Chondrocyte (in vitro differentiated cells): ENCODE data around the gene TBC1D30. TPM values are rescaled to one million over a fixed set of nuclear protein-coding genes. Genes with fewer than 3 reads are reported as not detected.
A peak's percentile ranks its signal among the peaks of the same experiment; 100 is the strongest.

Experiments
- DNase-seq: peaks from one replicate; pipeline ENCODE4 v3.0.0; 2021; ENCODE audit warnings: mixed read lengths, low spot score
- H3K27ac Mint-ChIP-seq: one replicate; pipeline ENCODE4 v1.8.0; 2021; ENCODE audit warnings: mild to moderate bottlenecking, moderate library complexity, mixed read lengths; ENCODE audit not compliant: unreplicated experiment
- H3K27me3 Mint-ChIP-seq: 2 replicates; pipeline ENCODE4 v1.8.0; 2021; ENCODE audit warnings: low read depth, mixed read lengths
- H3K36me3 Mint-ChIP-seq: 2 replicates; pipeline ENCODE4 v1.8.0; 2021; ENCODE audit warnings: low read depth, mixed read lengths
- H3K4me1 Mint-ChIP-seq: 2 replicates; pipeline ENCODE4 v1.8.0; 2021; ENCODE audit warnings: low read depth, mild to moderate bottlenecking, mixed read lengths
- H3K4me3 Mint-ChIP-seq: one replicate; pipeline ENCODE4 v1.8.0; 2021; ENCODE audit warnings: mild to moderate bottlenecking, moderate library complexity, mixed read lengths; ENCODE audit not compliant: unreplicated experiment
- H3K9me3 Mint-ChIP-seq: 2 replicates; pipeline ENCODE4 v1.8.0; 2021; ENCODE audit warnings: low read depth, mixed read lengths
- CTCF ChIP-seq: fragments of 200-600 bp; sonication (generic); IDR thresholded peaks from 2 replicates; pipeline ENCODE4 v1.5.0; 2021; ENCODE audit warnings: antibody characterized with exemption, mild to moderate bottlenecking, moderate library complexity
- total RNA-seq: library from RNA; stranded (reverse); gene quantifications from 3 replicates; pipeline ENCODE4 v1.2.1, GENCODE V29; 2021

The TBC1D30 gene
- total RNA-seq, 1 donor from 2014 or later: 1.7 TPM

GRCh38 chr12:64819816-64820402 is 4.5 kb upstream of the TBC1D30 start:
- H3K4me1 Mint-ChIP-seq: peaks cover 16% of the 10 kb centered on the region
- peaks cover 13% of the 10 kb centered on the region for H3K27me3 Mint-ChIP-seq
- no peak for TF ChIP-seq CTCF
- H3K36me3 Mint-ChIP-seq: peaks cover 2% of the 10 kb centered on the region
- H3K27ac Mint-ChIP-seq: no peak overlapping the region
- H3K4me3 Mint-ChIP-seq: no peak overlapping the region
- H3K9me3 Mint-ChIP-seq: peaks cover 3% of the 10 kb centered on the region
- no peak for DNase-seq

- TF ChIP-seq CTCF: no peak
- Mint-ChIP-seq H3K36me3 (peaks cover 2% of the 10 kb centered on the region), H3K9me3 (peaks cover 3% of the 10 kb centered on the region), H3K27ac (no peak overlapping the region), H3K4me3 (no peak overlapping the region), H3K27me3 (peaks cover 15% of the 10 kb centered on the region), H3K4me1 (peaks cover 19% of the 10 kb centered on the region)
- no peak for DNase-seq
These were observed 3.9 kb upstream of the TBC1D30 start for GRCh38 chr12:64820593-64820992.

- Mint-ChIP-seq H3K27me3 (peaks cover 19% of the 10 kb centered on the region), H3K36me3 (peaks cover 2% of the 10 kb centered on the region), H3K4me1 (peaks cover 23% of the 10 kb centered on the region), H3K4me3 (no peak overlapping the region), H3K9me3 (peaks cover 3% of the 10 kb centered on the region), H3K27ac (no peak overlapping the region)
- DNase-seq: no peak
- TF ChIP-seq CTCF: no peak
These were observed 3.3 kb upstream of the TBC1D30 start for GRCh38 chr12:64821116-64821630.

- no peak overlapping the region for H3K27ac Mint-ChIP-seq
- H3K36me3 Mint-ChIP-seq: peaks cover 2% of the 10 kb centered on the region
- no peak for DNase-seq
- peaks cover 22% of the 10 kb centered on the region for H3K4me1 Mint-ChIP-seq
- H3K27me3 Mint-ChIP-seq: peaks cover 42% of the 10 kb centered on the region
- TF ChIP-seq CTCF: no peak
- H3K4me3 Mint-ChIP-seq: peak overlapping the region; percentile 77
- H3K9me3 Mint-ChIP-seq: peaks cover 3% of the 10 kb centered on the region
These were observed 332 bp upstream of the TBC1D30 start for GRCh38 chr12:64824130-64824499.

GRCh38 chr12:64825143-64826021 is 935 bp downstream of the TBC1D30 start:
- no peak overlapping the region for H3K27ac Mint-ChIP-seq
- peaks cover 22% of the 10 kb centered on the region for H3K4me1 Mint-ChIP-seq
- peaks cover 3% of the 10 kb centered on the region for H3K9me3 Mint-ChIP-seq
- no peak for TF ChIP-seq CTCF
- no peak for DNase-seq
- H3K4me3 Mint-ChIP-seq: peak overlapping the region; percentile 77
- H3K27me3 Mint-ChIP-seq: peaks cover 45% of the 10 kb centered on the region
- H3K36me3 Mint-ChIP-seq: peaks cover 2% of the 10 kb centered on the region
